ENCODE data around the gene NNAT.
"Not testable (repeated sequence)": the region's sequence is repeated elsewhere in the genome, so short reads cannot be mapped to it uniquely, and the experiment has no call there.

Gene NNAT

DNA sequence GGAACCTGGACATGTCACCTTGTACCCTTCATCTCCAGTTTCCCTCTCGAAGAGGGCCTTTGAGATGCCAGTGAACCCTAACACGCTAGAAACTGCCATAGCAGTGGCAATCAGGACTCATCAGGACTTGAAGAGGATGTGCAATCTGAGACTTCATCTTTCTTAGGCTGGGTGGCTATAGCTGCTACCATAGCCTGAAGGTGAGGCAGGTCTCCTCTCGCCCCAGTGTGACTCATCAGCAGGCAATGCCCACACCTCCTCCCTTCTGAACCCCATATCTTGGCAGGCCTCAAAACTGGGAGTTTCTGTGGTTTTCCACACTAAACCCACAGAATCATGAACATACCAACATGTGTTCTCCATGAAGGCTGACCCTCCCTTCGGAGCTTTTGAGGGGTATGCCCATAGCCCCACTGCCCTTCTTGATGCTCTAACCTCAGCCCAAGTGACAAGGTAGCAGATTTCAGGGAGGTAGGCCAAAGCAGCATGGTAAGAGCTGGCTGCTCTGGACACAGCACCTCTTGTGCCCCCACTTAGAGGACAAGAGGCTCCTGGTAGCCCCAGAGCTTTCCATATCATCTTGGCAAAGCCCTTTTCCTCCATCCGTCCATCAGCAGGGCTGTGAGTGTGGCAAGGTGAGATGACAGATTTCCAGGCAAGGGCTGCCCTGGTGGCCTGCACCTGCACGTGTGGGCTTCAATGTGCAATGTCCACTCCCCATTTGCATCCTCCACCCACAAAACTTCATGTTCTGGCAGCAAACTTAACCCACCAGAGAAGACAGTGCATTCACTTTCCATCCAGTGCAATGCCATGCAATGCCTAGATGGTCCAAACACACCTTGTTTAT is 4.0 kb downstream of the NNAT start:
- peak; percentile 20 for DNase-seq

DNA sequence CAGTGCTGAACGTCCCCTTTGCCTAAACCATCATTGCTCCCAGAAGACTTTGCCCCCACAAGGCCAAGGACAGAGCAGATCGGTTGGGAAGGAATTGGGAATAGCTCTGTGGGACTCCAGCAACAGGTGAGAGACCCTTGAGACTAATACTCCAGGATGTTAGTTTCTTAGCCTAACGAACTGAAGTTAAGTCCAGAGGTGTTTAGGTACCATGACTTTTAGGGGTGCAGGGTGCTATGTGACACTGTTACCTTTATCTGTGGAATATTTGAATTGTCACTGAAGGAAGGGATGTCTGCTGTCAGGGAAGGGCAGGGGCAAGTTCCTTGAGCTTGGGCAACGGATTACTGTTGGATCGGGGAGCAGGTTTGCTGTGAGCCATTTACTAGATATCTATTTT is 4.8 kb downstream of the NNAT start:
- no peak for DNase-seq

DNA sequence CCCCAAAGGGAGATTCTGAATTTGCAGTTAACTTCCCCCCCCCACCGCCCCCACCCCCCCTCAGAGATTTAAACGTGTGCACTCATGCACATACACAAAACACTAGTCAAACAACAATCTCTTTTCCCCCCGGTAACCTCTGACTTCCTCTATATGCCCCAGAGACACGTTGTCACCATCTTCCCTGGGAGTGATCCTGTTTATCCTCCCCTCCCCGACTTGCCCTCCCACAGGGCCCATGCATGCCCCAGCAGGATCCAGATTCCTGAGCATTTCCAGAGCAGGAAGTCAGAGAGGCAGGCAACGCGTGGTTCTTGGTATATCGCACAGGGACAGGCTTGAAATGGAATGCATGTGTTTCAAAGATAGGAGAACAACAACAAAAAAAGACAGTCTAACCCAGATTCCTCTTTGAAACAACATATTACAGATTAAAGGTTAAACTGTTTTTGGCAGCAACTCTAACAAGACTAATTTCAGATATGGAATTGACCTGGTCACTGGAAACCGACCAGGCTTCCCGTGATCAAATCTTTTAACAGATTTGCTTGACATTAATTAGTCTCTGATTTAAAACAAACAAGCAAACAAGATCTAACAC is 5.3 kb downstream of the NNAT start:
- DNase-seq: no peak

DNA sequence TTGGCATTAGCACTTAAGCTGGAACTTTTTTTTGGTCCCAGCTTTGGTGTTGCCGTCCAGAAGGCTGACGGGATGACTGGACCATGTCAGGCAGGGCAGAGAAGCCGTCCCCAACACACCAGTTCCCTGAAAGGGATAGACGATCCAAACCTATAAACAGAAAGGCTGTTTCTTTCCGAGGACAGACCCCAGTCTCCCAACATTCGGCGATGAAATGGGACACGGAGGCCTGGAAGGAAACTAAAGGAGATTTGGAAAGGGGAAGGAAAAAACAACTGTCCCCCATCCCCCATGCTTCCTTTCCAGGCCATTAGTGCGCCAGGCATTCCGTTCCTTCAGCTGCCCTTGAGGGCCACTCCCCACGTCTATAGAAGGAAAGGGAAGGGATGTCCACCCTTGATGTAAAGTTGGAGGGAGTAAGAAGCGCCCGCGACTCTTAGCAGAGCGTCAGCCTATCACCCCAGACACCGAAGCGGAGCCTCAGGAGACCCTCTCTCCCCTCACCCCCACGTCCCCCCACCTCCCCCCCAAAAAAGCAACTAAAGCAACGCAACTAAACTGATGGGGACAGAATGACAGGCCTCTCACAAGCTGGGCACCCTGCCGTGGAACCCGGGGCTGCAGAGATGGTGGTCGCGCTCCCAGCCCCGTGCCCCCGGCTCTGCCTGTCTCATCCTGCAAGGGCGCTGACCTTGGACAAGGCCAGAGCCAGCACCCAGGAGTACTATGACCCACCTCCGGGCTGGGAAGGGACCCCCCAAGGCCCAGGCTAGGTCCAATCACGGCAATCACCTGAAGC is 6.0 kb downstream of the NNAT start:
- no peak for DNase-seq

DNA sequence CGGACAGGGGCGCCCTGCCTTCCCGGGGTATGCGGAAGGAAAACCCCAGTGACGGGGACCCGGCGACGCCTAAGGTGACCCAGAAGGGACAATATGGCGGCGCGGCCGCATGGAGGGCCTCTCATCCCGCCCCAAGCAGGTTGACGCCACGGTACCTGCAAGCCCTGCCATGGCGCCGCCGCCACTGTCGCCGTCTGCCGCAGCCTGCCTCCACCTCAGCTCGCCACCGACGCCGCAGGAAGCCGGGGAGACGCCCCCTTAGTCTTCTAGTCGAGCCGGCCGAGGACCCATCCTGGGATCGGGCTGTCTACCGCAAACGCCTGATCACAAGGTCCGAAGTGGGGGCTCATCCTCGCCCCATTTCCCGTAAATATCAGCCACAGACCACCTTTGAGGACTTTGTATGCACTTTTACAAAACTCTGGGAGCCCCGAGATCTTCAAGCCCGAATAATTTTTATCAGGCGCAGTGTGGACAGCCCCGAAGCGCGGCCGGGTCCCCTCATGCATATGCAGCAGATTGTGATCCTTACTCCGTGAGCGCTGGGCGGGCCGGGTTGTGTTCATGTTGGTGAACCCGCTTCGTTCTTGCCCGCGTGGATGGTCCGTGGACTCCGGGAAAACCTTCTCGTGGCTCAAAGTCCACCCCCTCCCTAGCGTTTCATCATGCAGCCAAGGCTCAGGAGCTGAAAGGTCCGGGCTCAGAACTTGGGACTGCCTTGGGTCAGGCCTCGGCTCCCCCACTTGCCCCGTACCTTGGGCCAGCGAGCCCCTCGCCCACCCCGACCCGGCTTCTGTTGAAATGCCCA is 6.8 kb downstream of the NNAT start, which contains the start of gene BLCAP:
Gene BLCAP (minus strand): TSS at position 239 of the 808 bp plus-strand sequence. CDS start 8,702 bp downstream, outside the sequence.
- DNase-seq: peak; percentile 94

DNA sequence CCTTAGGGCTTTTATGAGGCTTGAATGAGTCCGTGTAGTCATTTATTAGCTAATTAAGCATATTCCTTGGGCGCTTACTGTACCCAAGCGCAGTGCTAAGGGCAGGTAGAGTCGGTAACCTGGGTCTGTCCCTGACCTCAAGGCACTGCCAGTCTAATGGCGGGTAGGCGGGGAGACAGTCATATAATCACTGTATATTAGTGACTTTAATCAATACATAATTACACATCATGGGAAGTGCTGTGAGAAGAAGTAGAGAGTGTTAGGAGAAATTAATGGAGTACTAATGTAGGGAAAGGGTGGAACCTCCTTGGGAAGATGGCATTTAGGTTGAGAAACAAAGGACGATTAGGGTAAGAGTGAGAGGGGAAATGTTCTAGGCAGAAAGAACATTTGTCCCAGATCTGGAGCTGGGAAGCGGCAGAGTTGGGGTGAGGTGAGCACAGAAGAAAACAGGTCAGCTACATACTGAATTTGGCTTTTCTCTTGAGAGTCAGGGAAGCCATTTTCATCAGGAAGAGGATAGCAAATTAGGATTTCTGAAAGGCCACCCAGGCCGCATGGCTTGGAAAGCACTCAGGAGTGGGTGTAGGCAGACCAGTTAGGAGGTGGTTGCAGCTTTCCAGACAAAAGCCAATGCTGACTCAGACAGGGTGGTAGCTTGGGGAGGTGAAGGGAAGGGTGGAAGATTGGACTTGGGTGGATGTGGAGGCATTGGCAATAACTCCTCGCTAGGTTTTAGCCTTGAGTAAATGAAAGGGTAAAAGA is 7.6 kb downstream of the NNAT start:
- DNase-seq: no peak

DNA sequence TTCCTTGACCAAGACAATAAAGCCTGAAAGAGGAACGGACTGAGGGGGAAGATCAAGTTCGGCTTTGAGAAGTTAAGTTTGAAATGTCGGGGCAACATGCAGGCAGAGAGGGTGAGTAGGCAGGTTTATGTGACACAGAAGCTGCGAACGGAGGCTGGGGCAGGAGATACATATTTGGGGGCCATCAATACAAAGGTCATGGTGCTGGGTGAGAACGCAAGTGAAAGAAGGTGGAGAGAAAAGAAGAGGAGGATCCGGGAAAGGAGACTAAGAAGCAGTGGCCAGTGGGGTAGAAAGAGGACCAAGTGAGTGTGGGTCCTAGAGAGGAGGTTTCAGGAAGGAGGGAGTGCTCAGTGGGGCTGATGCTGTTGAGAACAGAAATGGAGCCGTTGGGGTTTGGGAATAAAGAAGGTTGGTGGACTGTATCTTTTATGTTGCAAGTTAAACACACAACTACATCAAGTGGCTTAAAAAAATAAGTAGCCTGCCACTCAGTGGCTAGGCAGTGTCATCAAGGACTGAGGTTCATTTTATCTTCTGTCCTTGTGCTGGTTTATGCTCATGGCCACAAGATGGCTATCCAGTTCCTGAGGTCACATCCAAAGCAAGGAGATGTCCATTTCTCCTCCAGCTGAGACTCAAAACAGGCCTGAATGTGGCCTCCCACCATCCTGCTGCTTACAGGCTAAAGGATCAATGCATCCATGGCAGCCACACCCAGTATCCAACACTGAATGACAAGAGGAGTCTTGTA is 8.3 kb downstream of the NNAT start:
- no peak for DNase-seq

DNA sequence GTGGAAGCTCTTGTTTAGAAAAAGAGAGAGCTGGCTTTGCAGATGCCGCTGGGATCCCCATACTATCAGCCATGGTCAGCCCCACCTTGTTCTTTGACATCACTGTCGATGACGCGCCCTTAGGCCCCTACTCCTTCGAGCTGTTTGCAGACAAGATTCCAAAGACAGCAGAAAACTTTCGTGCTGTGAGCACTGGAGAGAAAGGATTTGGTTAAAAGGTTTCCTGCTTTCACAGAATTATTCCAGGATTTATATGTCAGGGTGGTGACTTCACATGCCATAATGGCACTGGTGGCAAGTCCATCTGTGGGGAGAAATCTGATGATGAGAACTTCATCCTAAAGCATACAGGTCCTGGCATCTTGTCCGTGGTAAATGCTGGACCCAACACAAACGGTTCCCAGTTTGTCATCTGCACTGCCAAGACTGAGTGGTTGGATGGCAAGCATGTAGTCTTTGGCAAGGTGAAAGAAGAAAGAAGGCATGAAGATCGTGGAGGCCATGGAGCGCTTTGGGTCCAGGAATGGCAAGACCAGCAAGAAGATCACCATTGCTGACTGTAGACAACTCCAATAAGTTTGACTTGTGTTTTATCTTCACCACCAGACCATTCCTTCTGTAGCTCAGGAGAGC is 9.0 kb downstream of the NNAT start:
- DNase-seq: no peak

DNA sequence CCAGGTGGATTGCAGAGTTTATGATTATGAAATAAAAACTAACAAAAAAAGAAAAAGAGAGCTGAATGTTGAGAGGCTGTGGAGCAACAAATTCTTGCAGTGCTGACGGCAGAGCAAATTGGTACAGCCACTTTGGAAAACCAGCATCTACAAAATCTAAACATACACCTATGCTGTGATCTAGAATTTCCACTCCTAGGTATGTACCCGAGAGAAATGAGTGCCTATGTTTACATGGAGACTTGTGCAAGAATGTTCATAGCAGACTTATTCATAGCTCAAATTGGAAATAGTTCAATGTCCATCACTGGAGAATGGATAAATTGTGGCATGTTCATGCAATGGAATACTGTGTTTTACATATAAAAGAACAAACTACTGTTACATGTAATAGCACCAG is 9.6 kb downstream of the NNAT start:
- no peak for DNase-seq

DNA sequence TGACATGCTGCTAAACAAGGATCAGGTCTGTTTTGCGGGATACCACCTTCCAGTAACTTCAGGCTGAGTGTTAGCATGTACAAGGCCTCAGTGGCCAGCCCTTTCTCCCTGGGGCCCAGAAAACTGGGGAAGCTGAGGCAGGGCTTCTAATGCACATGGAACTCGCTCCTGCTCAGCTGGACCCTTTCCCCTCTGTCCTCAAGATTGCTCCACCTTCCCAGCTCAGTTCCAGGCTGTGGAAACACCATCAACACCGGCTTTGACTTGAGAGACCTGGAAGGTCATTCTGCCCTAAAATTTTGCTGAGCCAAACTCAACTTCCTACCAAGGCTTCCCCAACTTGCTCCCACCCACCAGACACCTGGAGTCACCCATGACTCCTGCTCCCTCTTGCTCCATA is 10.8 kb downstream of the NNAT start:
- no peak for DNase-seq

DNA sequence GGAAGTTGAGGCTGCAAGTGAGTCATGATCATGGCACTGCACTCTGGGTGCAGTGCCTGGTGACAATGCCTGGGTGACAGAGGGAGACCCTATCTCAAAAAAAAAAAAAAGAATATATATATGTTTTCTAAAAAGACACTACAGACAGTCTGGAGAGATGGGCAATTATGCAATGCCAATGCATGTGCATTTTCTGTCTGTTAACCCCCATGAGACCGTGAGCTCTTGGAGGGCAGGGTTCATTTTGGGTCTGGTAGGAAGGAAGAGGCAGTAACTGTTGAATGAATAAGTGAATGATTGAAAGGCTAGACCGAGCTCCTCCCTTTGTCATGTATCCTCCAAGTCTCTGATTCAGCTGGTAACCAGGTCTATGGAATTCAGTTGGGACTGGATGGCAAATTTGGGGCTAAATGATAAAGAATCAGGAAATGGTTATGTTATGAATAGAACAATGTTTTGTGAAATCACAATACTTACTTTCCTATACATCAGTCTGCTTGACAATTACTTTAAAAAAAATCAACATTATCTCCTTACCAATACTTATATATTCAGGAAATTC is 12.2 kb downstream of the NNAT start:
- no peak for DNase-seq

DNA sequence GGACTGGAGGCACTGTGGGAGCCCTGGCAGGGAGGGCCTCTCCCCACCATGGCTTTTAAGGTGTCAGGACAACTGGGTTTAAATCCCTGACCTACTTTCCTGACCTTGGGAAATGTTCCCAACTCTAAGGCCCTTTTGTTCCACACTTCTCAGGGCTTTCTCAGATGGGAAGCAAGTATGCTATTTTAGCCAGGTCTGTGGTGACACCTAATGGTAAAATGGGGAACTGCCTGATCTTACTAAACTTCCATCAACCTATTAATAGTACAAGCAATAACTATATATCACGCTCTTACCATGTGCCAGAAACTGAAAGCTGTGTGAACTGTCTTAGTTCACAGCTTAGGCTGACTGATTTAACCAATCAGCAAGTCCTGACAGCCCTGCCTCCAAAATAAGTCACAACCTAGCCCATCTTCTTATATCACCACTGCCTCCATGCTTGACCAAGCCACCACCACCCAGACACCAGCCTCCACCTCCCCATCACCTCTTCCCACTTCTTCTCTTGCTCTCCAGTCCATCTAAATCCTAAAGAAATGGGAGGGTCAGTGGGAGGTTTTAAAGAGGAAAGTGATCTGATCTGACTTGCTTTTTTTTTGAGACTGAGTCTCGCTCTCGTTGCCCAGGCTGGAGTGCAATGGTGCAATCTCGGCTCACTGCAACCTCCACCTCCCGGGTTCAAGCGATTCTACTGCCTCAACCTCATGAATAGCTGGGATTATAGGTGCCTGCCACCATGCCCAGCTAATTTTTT is 13.5 kb downstream of the NNAT start:
- peak; percentile 81 for DNase-seq

DNA sequence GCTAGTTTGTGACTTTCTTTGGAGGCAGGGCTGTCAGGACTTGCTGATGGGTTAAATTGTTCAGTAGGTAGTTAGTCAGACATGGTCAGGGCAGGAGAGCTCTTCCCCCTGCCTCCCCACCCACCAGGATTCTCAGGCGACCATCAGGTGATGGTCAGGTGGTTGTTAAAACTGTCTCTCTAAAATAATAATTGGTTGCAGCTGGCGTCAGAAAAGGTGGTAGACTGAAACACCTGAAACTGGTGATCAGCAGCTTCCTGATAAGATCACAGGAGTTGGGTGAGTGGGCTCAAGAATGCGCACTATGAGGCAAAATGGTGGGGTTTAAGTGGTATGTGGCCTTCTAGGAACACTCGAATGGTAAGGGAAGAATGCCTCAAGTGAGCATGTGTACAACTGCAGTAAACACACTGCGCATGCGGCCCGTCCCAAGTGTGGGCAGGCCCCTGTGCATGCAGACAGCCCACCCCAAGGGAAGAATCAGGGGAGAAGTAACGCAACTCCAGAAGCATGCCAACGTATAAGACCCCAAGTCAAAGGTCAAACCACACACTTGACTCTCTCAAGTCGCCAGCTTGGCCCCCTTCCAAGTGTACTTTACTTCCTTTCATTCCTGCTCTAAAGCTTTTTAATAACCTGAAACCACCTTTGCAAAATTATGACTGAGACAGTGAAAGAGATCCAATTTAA is 14.5 kb downstream of the NNAT start:
- no peak for DNase-seq

DNA sequence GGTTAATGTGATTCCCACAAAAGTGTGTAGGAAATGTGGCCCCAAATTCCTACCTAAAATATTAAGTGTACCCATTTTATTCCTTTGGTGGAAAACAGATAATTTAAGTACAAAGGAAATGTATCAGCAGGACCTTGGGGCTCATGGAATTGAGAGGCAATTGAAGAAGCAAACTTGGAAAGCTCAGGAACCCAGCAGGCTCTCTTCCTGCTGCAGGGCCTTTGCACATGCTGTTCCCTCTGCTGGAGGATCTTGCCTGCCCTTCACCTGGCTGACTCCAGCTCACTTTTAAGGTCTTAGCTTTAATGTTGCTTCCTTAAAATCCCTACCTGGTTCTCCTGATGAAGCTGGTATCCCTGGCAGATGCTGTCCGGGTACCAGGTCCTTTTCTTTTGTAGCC is 16.5 kb downstream of the NNAT start:
- DNase-seq: no peak

DNA sequence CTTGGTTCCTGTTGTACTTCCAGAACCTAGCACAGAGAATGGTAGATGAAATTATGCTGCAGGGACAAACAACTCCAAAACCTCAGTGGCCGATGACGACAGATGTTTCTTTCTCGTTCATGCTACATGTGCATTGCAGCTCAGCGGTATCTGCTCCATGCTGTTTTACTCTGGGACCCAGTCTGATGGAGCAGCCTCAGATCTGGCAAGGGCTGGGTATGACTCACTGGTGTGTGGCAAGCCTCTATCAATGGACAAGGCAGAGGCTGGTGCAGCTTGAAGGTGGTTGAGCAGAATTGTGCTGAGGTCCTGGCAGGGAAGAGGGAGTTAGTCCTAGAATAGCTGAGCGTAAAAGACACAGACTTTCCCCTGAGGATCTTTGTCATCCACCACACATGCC is 17.0 kb downstream of the NNAT start:
- DNase-seq: no peak

DNA sequence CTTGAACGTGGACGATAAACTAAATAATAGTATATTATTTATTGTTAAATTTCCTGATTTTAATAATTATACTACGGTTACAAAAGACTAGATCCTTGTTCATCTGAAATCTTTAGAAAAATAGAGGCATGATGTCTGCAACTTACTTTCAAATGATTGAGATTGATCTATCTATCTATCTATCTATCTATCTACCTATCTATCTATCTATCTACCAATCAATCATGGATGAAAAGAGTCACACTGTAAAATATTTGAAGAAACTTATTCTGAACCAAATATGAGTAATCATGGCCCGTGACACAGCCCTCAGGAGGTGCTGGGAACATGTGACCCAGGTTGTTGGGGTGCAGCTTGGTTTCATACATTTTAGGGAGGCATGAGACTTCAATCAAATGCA is 18.4 kb downstream of the NNAT start:
- DNase-seq: no peak

DNA sequence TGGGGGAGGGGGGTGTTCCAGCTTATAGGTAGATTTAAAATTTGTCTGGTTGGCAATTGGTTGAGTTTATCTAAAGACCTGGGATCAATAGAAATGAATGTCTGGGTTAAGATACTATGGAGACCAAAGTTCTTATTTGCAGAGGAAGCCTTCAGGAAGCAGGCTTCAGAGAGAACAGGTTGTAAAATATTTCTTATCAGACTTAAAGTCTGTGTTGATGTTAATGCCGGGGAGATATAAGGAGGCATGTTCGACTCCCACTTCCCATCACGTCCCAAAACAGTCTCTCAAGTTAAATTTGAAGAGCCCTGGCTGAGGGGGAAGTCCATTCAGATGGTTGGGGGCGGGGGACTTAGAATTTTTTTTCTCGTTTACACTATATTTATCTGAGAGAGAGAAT is 19.0 kb downstream of the NNAT start:
- DNase-seq: no peak

DNA sequence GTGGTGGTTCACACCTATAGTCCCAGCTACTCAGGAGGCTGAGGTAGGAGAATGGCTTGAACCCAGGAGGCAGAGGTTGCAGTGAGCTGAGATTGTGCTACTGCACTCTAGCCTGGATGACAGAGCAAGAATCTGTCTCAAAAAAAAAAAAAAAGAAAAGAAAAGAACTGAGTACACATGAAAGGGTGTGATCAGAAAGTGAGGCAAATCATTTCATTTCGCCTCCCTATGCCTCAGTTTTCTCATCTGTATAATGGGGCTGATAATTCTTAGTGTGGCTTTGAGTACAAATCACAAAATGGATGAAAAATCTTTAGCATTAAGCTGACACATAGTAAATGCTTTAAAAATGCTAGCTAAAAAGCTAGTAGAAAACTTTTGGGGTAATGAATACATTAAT is 19.8 kb downstream of the NNAT start:
- DNase-seq: not testable (repeated sequence)

DNA sequence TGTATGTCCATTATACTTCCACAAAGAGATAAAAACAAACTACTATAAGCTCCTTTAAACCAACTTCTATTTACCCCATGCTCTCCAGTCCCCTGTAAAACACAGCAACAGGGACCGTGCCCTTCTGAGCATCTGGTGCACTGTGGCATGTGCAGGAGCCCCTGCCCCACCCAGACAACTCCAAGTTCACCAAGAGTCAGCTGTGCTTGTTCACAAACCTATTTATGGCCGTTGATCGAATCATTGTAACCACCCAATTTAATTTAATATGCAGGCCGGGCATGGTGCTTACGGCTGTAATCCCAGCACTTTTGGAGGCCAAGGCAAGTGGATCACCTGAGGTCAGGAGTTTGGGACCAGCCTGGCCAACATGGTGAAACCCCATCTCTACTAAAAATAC is 20.3 kb downstream of the NNAT start:
- no peak for DNase-seq
